BJ (cell line): ENCODE data around the gene THAP4. TPM values are rescaled to one million over a fixed set of nuclear protein-coding genes. Genes with fewer than 3 reads are reported as not detected.

Source experiments
- CTCF ChIA-PET: fragments of 350-600 bp; formaldehyde crosslinking; extraction: SDS; loops from one replicate; lab custom pipeline; 2021; ENCODE audit warnings: antibody characterized with exemption, inconsistent platforms; lab: Yijun Ruan, JAX
- POLR2A ChIA-PET: fragments of 300-600 bp; sonication (Branson Sonifier 250); formaldehyde crosslinking; extraction: SDS; loops from one replicate; lab custom pipeline; 2021; ENCODE audit warnings: antibody characterized with exemption; lab: Charles Lee
- DNase-seq: peaks from one replicate; pipeline ENCODE4 v3.0.0-alpha.2; 2011; ENCODE audit warnings: low read depth
- H3K27me3 ChIP-seq: 2 replicates; pipeline ENCODE4 v1.6.0; 2011; ENCODE audit warnings: low read length; ENCODE audit not compliant: control insufficient read depth, insufficient read depth
- H3K36me3 ChIP-seq: 2 replicates; pipeline ENCODE4 v1.5.1; 2011; ENCODE audit warnings: low read length; ENCODE audit not compliant: control insufficient read depth, insufficient read depth
- H3K4me3 ChIP-seq: 2 replicates; pipeline ENCODE4 v1.5.1; 2011; ENCODE audit warnings: low read depth, mild to moderate bottlenecking, control low read depth, low read length
- polyA plus RNA-seq: library from polyadenylated mRNA; depleted of rRNA; stranded (reverse); fragments of >200 nt; gene quantifications from 2 replicates; pipeline ENCODE4 v1.2.3, GENCODE V29; 2011
- TF ChIP-seq, protein P1 (sequence below): IDR thresholded peaks from 2 replicates; pipeline ENCODE4 v1.5.1; 2011; ENCODE audit warnings: low read depth, mild to moderate bottlenecking, control low read depth, inconsistent platforms, low read length, moderate library complexity; ENCODE audit not compliant: insufficient read depth

THAP4 gene
- polyA plus RNA-seq, 1 experiment, result 50.4 TPM

DNA sequence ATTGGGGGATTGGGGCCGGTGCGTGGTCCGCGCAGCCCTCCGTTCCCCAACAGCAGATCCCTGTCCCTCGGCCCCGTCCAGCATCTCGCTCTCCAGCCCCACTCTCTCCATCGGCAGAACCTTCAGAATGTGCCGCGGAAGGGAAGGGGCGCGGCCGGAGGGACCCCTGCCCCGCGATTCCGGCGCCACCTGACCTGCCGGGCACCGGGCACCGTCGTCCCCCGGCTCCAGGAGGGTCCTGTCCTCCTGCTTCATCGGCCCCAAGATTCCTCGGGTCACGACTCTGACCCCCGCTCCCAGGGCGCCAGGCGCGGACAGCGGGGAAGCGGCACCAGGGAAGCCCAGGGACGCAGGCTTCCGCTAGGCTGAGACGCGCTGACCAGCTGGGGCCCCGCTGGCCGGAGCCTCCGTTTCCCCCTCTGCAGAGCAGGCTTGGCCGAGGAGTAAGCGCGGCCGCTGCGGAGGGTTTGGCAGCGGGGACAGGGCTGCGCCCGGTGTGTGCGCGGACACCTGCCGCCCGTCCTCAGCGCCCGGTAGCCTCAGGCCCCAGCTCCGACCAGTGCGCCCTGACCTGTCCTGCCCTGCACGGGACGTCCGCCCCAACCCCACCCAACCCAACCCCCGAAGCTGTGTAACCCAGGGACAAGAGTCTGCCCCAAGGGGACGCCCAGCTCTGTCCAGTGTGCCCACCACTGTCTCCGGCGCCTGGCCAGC, 95.2 kb downstream of the THAP4 start:
- TF ChIP-seq, protein P1, sequence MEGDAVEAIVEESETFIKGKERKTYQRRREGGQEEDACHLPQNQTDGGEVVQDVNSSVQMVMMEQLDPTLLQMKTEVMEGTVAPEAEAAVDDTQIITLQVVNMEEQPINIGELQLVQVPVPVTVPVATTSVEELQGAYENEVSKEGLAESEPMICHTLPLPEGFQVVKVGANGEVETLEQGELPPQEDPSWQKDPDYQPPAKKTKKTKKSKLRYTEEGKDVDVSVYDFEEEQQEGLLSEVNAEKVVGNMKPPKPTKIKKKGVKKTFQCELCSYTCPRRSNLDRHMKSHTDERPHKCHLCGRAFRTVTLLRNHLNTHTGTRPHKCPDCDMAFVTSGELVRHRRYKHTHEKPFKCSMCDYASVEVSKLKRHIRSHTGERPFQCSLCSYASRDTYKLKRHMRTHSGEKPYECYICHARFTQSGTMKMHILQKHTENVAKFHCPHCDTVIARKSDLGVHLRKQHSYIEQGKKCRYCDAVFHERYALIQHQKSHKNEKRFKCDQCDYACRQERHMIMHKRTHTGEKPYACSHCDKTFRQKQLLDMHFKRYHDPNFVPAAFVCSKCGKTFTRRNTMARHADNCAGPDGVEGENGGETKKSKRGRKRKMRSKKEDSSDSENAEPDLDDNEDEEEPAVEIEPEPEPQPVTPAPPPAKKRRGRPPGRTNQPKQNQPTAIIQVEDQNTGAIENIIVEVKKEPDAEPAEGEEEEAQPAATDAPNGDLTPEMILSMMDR, result no peak
- Histone ChIP-seq H3K27me3 (no peaks in the 10 kb centered on the region), H3K4me3 (peak overlapping the region; percentile 37), H3K36me3 (no peaks in the 10 kb centered on the region; the same call in 1 of the 2 replicates)
- ChIA-PET POLR2A (no interaction called here), CTCF (no interaction called here)
- no peak for DNase-seq

- POLR2A ChIA-PET, result no interaction called here
- DNase-seq, result no peak
These were observed 96.0 kb downstream of the THAP4 start for GRCh38 chr2:241540771-241541561.

DNA sequence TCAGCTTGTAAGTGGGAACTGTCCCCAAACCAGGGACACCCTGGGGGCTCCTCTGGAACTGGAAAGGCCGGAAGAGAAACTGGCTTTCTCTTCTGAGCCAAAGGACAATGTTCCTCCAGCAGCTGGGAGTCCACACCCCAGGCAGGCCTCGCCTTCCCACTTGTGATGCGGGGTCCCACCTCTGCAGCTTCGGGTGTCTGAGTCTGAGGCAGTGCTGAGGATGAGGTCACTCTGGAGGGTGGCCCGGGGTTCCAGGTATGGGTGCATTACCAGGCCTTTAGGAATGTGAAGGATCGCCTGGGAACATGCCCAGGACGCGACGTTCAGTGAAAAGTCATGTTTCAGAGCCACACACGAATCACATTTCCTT, 96.6 kb downstream of the THAP4 start:
- peak overlapping the region; percentile 50 for H3K4me3 ChIP-seq
- no peaks in the 10 kb centered on the region; the same call in 1 of the 2 replicates for H3K36me3 ChIP-seq
- H3K27me3 ChIP-seq, result no peaks in the 10 kb centered on the region
- POLR2A ChIA-PET, result no interaction called here
- DNase-seq, result no peak
- TF ChIP-seq, protein P1, result no peak
- CTCF ChIA-PET, result no interaction called here

More at GRCh38 chr2:241540771-241541561, 96.0 kb downstream of the THAP4 start:
- CTCF ChIA-PET, result no interaction called here
- no peaks in the 10 kb centered on the region for H3K27me3 ChIP-seq
- H3K4me3 ChIP-seq, result peak overlapping the region; percentile 50
- H3K36me3 ChIP-seq, result no peaks in the 10 kb centered on the region; the same call in 1 of the 2 replicates
- TF ChIP-seq, protein P1, result no peak

DNA sequence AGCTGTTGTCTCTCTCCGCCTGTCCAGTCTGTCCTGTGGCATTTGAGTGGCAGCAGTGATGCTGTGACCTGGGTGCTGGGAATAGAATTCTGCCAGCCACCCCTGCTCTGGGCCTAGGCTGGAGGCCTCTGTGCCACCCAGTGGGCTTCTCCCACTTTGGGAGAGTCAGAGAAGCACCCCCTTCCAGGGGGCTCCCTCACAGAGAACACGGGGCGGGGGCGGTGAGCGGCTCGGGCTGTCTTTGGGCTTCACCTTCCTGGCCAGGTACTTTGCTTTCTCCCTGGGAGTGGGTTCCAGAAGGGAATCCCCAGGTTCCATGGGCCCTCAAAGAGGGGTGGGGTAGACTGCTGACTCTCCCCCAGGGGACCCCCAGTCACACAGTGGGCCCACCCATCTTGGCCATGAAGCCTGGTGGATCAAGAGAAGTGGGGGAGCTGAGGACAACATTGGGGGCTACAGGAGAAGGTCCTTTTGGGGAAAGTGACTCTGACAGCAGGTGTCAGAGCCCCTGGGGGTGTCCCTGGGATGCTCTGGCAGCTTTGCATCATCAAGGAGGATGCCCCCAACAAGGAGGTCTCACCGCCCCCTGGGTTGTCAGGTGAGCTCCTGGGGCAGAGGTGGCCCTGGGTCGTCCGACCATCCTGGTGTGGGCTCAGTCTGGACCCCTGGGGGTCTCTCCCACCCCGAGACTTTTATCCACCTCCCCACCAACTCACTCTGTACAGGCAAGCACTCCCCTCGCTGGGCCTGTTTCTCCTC, 97.2 kb downstream of the THAP4 start:
- H3K36me3 ChIP-seq, result no peaks in the 10 kb centered on the region; the same call in 1 of the 2 replicates
- H3K4me3 ChIP-seq, result no peak overlapping the region
- no peak for DNase-seq
- CTCF ChIA-PET, result no interaction called here
- TF ChIP-seq, protein P1, result no peak
- H3K27me3 ChIP-seq, result no peaks in the 10 kb centered on the region
- POLR2A ChIA-PET, result no interaction called here
